MCF 10A (cell line): Measurements from ENCODE around the gene CD180. TPM values are rescaled to one million over a fixed set of nuclear protein-coding genes. Genes with fewer than 3 reads are reported as not detected.

Experiments used
- BruUV-seq: library from RNA; stranded (reverse); fragments of 400-500 nt; replicated peaks from 2 replicates; lab custom pipeline; 2021; lab: Mats Ljungman, UMichigan
- CTCF ChIA-PET: fragments of 300-600 bp; sonication (Branson Sonifier 250); formaldehyde crosslinking; extraction: SDS; loops from one replicate; lab custom pipeline; 2021; ENCODE audit warnings: antibody characterized with exemption, inconsistent platforms; lab: Yijun Ruan, JAX
- POLR2A ChIA-PET: fragments of 300-600, 350-650 bp; sonication (Branson Sonifier 250); formaldehyde crosslinking; extraction: SDS; loops from one replicate; lab custom pipeline; 2020; ENCODE audit warnings: antibody characterized with exemption, inconsistent platforms; lab: Yijun Ruan, JAX
- DNase-seq: peaks from one replicate; pipeline ENCODE4 v3.0.0-alpha.2; 2018; ENCODE audit not compliant: unreplicated experiment
- H3K27ac Mint-ChIP-seq: one replicate; pipeline ENCODE4 v1.8.0; 2022; ENCODE audit warnings: mild to moderate bottlenecking, low read depth, mixed read lengths; ENCODE audit not compliant: unreplicated experiment
- H3K27me3 Mint-ChIP-seq: one replicate; pipeline ENCODE4 v1.8.0; 2022; ENCODE audit warnings: mixed read lengths; ENCODE audit not compliant: insufficient read depth, unreplicated experiment
- H3K36me3 Mint-ChIP-seq: one replicate; pipeline ENCODE4 v1.8.0; 2022; ENCODE audit warnings: mild to moderate bottlenecking, moderate library complexity, mixed read lengths; ENCODE audit not compliant: insufficient read depth, unreplicated experiment
- H3K4me1 Mint-ChIP-seq: one replicate; pipeline ENCODE4 v1.8.0; 2022; ENCODE audit warnings: mixed read lengths; ENCODE audit not compliant: insufficient read depth, unreplicated experiment
- H3K4me3 Mint-ChIP-seq: one replicate; pipeline ENCODE4 v1.8.0; 2022; ENCODE audit warnings: mild to moderate bottlenecking, moderate library complexity, mixed read lengths; ENCODE audit not compliant: unreplicated experiment
- H3K9me3 Mint-ChIP-seq: one replicate; pipeline ENCODE4 v1.8.0; 2022; ENCODE audit warnings: mixed read lengths; ENCODE audit not compliant: unreplicated experiment
- intact Hi-C: fragments of 100-400 bp; cut with micrococcal nuclease; formaldehyde crosslinking; loops from 2 replicates; pipeline ENCODE4 v1.14.1; 2022
- total RNA-seq: library from RNA; stranded (reverse); gene quantifications from 2 replicates; pipeline ENCODE4 v1.2.3, GENCODE V29; 2022
- TF ChIP-seq, protein P1 (sequence below): fragments of 200-600 bp; IDR thresholded peaks from one replicate; pipeline ENCODE4 v1.8.0; 2022; ENCODE audit warnings: antibody characterized with exemption, mild to moderate bottlenecking; ENCODE audit not compliant: unreplicated experiment

CD180 gene
- total RNA-seq, 1 experiment from 2014 or later = 0.07 TPM

DNA sequence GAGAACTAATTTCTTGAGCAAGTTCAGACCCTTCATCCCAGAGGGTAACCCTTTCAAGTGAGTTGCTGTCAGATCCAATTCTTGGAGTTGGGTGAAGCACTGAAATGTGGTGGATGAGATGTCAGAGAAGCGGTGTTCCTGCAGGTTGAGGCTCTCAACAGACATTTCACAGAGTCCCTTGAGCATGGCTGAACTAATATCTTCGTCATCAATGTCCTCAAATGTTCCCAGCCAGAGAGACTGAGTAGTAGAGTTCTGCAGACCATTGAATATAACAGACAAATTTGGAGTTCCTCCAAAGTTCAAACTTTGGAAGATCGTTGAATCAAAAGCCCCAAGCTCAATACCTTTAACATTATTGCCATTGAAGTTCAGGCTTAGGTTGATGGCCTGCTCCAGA, 12.7 kb downstream of the CD180 start:
- Mint-ChIP-seq H3K27me3 (no peaks in the 10 kb centered on the region), H3K36me3 (no peaks in the 10 kb centered on the region), H3K4me3 (no peak overlapping the region), H3K9me3 (no peaks in the 10 kb centered on the region), H3K4me1 (peaks cover 16% of the 10 kb centered on the region), H3K27ac (no peak overlapping the region)
- ChIA-PET POLR2A (interaction anchor here (1.2 kb wide), 1 partner anchor 27 kb away, joined by 3 read pairs; no protein-coding TSS in a partner anchor), CTCF (no interaction called here)
- DNase-seq = no peak
- TF ChIP-seq, protein P1, sequence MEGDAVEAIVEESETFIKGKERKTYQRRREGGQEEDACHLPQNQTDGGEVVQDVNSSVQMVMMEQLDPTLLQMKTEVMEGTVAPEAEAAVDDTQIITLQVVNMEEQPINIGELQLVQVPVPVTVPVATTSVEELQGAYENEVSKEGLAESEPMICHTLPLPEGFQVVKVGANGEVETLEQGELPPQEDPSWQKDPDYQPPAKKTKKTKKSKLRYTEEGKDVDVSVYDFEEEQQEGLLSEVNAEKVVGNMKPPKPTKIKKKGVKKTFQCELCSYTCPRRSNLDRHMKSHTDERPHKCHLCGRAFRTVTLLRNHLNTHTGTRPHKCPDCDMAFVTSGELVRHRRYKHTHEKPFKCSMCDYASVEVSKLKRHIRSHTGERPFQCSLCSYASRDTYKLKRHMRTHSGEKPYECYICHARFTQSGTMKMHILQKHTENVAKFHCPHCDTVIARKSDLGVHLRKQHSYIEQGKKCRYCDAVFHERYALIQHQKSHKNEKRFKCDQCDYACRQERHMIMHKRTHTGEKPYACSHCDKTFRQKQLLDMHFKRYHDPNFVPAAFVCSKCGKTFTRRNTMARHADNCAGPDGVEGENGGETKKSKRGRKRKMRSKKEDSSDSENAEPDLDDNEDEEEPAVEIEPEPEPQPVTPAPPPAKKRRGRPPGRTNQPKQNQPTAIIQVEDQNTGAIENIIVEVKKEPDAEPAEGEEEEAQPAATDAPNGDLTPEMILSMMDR = no peak
- intact Hi-C loops = no loop called here
- BruUV-seq = no TSS peak

DNA sequence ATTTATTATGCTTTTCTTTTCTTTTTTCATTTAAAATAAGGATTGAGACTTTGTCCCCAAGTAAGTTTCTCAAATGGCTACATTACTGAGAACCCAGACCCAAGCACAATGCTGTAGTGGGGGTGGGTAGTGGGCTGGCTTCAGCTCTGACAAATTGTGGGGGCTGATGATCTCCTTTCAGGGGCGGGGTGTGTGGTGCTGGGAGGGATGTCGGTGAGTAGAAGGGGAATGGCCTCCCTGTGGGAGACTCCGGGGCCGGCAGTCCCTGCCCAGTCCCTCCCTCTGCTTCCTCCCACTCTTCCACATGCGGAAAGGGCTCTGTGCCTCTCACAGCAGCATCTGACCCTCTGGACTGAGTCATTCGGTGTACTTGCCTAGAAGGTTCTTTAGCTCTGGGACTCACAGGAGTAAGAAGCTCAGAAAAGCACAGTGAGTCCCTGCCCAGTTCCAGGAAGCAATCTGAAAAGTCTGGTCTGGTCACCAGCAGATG, 14.3 kb downstream of the CD180 start:
- Mint-ChIP-seq H3K36me3 (no peaks in the 10 kb centered on the region), H3K27me3 (no peaks in the 10 kb centered on the region), H3K4me3 (no peak overlapping the region), H3K27ac (no peak overlapping the region), H3K9me3 (peaks cover 4% of the 10 kb centered on the region), H3K4me1 (peaks cover 16% of the 10 kb centered on the region)
- TF ChIP-seq, protein P1 = no peak
- no TSS peak for BruUV-seq
- CTCF ChIA-PET = interaction anchor here (0.8 to 1.1 kb wide), 3 partner anchors 9 to 64 kb away, joined by 3 to 6 read pairs (median 3); no protein-coding TSS in a partner anchor
- DNase-seq = peak; percentile 64
- intact Hi-C loops = no loop called here
- POLR2A ChIA-PET = interaction anchor here (0.8 kb wide), 1 partner anchor 9 kb away, joined by 3 read pairs; no protein-coding TSS in a partner anchor

DNA sequence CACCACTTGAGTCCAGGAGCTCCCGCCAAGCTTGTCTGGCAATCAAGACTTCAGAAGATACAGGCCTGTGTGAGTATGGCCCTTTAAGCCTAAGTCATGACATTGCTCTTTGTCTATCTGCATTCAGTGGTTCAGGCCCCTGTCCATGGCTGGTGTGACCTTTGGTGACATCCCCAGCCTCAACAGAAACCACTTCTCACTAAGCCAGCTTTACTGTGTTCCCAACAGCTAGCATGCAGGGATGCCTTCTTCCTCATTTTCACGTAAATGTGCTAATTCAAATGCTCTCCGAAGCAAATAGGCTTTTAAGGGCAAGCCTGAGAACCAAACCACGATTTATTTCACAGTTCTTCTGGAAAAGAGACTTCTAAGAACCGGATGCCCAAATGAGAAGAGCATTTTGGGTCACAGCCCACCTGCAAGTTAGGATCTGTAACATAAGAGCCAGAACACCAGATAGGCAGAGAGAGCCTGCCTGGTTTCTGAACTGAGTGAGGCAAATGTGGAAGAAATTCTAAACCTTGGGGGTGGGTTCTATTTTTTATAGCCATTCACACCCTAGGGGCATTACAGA, 14.9 kb downstream of the CD180 start:
- ChIA-PET CTCF (interaction anchor here (0.9 to 1.8 kb wide), 5 partner anchors 12 to 64 kb away, joined by 3 to 5 read pairs (median 3); no protein-coding TSS in a partner anchor), POLR2A (no interaction called here)
- Mint-ChIP-seq H3K4me1 (peaks cover 16% of the 10 kb centered on the region), H3K4me3 (no peak overlapping the region), H3K27ac (no peak overlapping the region), H3K9me3 (peaks cover 10% of the 10 kb centered on the region), H3K27me3 (no peaks in the 10 kb centered on the region), H3K36me3 (no peaks in the 10 kb centered on the region)
- DNase-seq = no peak
- BruUV-seq = no TSS peak
- intact Hi-C loops = no loop called here
- TF ChIP-seq, protein P1 = no peak

DNA sequence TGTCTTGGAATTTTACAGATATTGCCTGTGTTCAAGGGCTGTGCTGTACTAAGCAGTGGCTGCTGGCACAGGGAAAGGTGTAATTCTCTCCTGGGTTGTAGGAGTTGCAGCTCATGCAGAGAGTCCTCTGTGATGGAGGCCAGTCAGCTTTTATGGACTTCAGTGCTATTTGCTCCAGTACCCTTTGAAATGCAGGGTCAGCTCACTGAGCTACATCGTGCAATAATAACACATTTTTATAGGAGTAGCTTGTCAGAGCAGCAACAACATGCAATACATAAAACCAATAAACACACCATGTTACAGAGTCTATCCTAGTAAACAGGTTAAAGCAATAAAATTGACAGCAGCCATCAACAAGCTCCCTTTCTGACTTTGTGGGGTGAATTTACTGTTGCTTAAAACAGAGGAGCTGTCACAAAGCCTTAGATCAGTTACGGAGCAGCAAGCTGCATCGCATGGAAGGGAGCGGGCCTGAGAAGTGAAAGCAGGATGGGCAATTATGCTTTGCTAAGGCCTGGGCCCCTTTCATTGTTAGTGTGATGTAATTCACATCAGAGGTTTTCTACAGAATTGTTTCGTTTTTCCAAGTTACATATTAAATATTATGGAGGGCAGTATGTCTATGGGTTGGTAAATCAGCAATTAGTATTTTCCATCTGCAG, 16.8 kb downstream of the CD180 start:
- Mint-ChIP-seq H3K27ac (no peak overlapping the region), H3K9me3 (peaks cover 20% of the 10 kb centered on the region), H3K4me1 (peaks cover 16% of the 10 kb centered on the region), H3K36me3 (no peaks in the 10 kb centered on the region), H3K27me3 (no peaks in the 10 kb centered on the region), H3K4me3 (no peak overlapping the region)
- TF ChIP-seq, protein P1 = no peak
- no peak for DNase-seq
- POLR2A ChIA-PET = interaction anchor here (0.6 to 1.3 kb wide), 3 partner anchors 27 to 1017 kb away, joined by 3 to 4 read pairs (median 3); no protein-coding TSS in a partner anchor
- BruUV-seq = no TSS peak
- CTCF ChIA-PET = interaction anchor here (0.6 to 1.8 kb wide), 6 partner anchors 11 to 317 kb away, joined by 3 to 5 read pairs (median 3); no protein-coding TSS in a partner anchor
- intact Hi-C loops = no loop called here
